Panc1 (cell line): ENCODE results near the gene C6orf163. TPM values are rescaled to one million over a fixed set of nuclear protein-coding genes. Genes with fewer than 3 reads are reported as not detected.

Experiments used
- ATAC-seq: fragments of 200-7000 bp; cut with Tn5 transposase; 2 replicates; pipeline ENCODE4 v1.9.1; 2020; ENCODE audit warnings: mild to moderate bottlenecking, moderate library complexity
- BruUV-seq: library from RNA; stranded (reverse); fragments of 400-500 nt; replicated peaks from 2 replicates; lab custom pipeline; 2021; lab: Mats Ljungman, UMichigan
- CTCF ChIA-PET: fragments of 300-600 bp; sonication (Branson Sonifier 250); formaldehyde crosslinking; loops from one replicate; lab custom pipeline; 2022; ENCODE audit warnings: antibody characterized with exemption; lab: Charles Lee
- POLR2A ChIA-PET: fragments of 300-600 bp; sonication (Branson Sonifier 250); formaldehyde crosslinking; loops from one replicate; lab custom pipeline; 2022; ENCODE audit warnings: antibody characterized with exemption; lab: Charles Lee
- DNase-seq: peaks from one replicate; pipeline ENCODE4 v3.0.0-alpha.2; 2010; ENCODE audit warnings: low read depth, low spot score
- H3K27ac ChIP-seq: 2 replicates; pipeline ENCODE4 v1.5.1; 2011; ENCODE audit warnings: mild to moderate bottlenecking, low read length, inconsistent platforms
- H3K27me3 ChIP-seq: fragments of 200-500 bp; sonication (Bioruptor generic); 2 replicates; pipeline ENCODE4 v1.6.0; 2014; ENCODE audit warnings: low read length, inconsistent platforms; ENCODE audit not compliant: control insufficient read depth, insufficient read depth
- H3K36me3 ChIP-seq: fragments of 200-500 bp; sonication (Bioruptor generic); 2 replicates; pipeline ENCODE4 v1.5.1; 2014; ENCODE audit warnings: inconsistent platforms, mild to moderate bottlenecking, low read length, moderate library complexity; ENCODE audit not compliant: control insufficient read depth, insufficient read depth
- H3K4me1 ChIP-seq: 2 replicates; pipeline ENCODE4 v1.5.1; 2011; ENCODE audit warnings: inconsistent platforms, mild to moderate bottlenecking, low read length, moderate library complexity; ENCODE audit not compliant: control insufficient read depth, insufficient read depth
- H3K4me3 ChIP-seq, 2 experiments: 2 replicates each; pipeline ENCODE4 v1.5.1; 2011 to 2012; ENCODE audit warnings: low read depth in 2 of 2, low read length in 2 of 2, mild to moderate bottlenecking in 2 of 2, inconsistent platforms in 1 of 2, moderate library complexity in 1 of 2
- H3K9me3 ChIP-seq: fragments of 200-500 bp; sonication (Bioruptor generic); 2 replicates; pipeline ENCODE4 v1.5.1; 2014; ENCODE audit warnings: low read depth, mild to moderate bottlenecking, inconsistent platforms, low read length, moderate library complexity; ENCODE audit not compliant: control insufficient read depth, insufficient read depth
- CTCF ChIP-seq: fragments of 450-650 bp; IDR thresholded peaks from 2 replicates; pipeline ENCODE4 v1.5.1; 2017; ENCODE audit warnings: mild to moderate bottlenecking
- POLR2AphosphoS5 ChIP-seq: IDR thresholded peaks from 2 replicates; pipeline ENCODE4 v1.6.1; 2012; ENCODE audit warnings: mild to moderate bottlenecking, low read depth, low read length, moderate library complexity
- SIN3A ChIP-seq: IDR thresholded peaks from 2 replicates; pipeline ENCODE4 v1.6.1; 2012; ENCODE audit warnings: low read depth, mild to moderate bottlenecking, low read length, moderate library complexity, borderline replicate concordance; ENCODE audit not compliant: insufficient read depth
- TCF7L2 ChIP-seq: IDR thresholded peaks from 2 replicates; pipeline ENCODE4 v1.6.1; 2011; ENCODE audit warnings: mild to moderate bottlenecking, low read depth, low read length, inconsistent platforms
- in situ Hi-C: cut with HindIII; loops from 2 replicates; pipeline ENCODE4 v1.10.0; 2016; ENCODE audit warnings: low sequenced_read_pairs, low pct_unique_long_range_greater_than_20kb
- intact Hi-C: fragments of 100-400 bp; cut with micrococcal nuclease; formaldehyde crosslinking; loops from one replicate; pipeline ENCODE4 v1.10.0; 2022; ENCODE audit not compliant: unreplicated experiment
- total RNA-seq: library from RNA; stranded (reverse); gene quantifications from one replicate; pipeline ENCODE4 v1.2.1, GENCODE V29; 2021; ENCODE audit not compliant: unreplicated experiment
- TF ChIP-seq, protein P1 (sequence below), 2 experiments: IDR thresholded peaks; 2 replicates each; pipeline ENCODE4 v1.6.1; 2011 to 2012; ENCODE audit warnings: low read depth in 2 of 2, control low read depth in 1 of 2, low read length in 1 of 2, mild to moderate bottlenecking in 1 of 2, moderate library complexity in 1 of 2; ENCODE audit not compliant: insufficient read depth in 1 of 2

The C6orf163 gene
- total RNA-seq, 1 experiment from 2014 or later = 1.3 TPM

DNA sequence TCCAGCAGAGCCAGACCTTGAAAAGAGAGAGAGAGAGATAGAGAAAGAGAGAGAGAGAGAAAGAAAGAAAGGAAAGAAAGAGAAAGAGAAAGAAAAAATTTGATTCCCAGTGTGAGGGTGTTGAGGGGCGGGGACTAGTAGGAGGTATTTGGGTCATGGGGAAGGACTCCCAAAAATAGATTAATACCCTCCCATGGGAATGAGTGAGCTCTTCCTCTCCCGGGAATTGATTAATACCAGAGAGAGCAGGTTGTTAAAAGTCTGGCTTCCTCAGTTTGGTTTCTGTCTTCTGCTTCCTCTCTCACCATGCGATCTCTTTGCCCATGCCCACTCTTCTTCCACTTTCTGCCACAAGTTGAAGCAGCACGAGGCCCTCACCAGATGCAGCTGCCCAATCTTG is 34.3 kb downstream of the C6orf163 start:
- Histone ChIP-seq H3K9me3 (no peaks in the 10 kb centered on the region), H3K27ac (no peak overlapping the region), H3K4me3 (no peak overlapping the region), H3K36me3 (no peaks in the 10 kb centered on the region), H3K27me3 (no peaks in the 10 kb centered on the region), H3K4me1 (no peaks in the 10 kb centered on the region)
- ATAC-seq = no peak
- POLR2A ChIA-PET = no interaction called here
- TF ChIP-seq, protein P1, sequence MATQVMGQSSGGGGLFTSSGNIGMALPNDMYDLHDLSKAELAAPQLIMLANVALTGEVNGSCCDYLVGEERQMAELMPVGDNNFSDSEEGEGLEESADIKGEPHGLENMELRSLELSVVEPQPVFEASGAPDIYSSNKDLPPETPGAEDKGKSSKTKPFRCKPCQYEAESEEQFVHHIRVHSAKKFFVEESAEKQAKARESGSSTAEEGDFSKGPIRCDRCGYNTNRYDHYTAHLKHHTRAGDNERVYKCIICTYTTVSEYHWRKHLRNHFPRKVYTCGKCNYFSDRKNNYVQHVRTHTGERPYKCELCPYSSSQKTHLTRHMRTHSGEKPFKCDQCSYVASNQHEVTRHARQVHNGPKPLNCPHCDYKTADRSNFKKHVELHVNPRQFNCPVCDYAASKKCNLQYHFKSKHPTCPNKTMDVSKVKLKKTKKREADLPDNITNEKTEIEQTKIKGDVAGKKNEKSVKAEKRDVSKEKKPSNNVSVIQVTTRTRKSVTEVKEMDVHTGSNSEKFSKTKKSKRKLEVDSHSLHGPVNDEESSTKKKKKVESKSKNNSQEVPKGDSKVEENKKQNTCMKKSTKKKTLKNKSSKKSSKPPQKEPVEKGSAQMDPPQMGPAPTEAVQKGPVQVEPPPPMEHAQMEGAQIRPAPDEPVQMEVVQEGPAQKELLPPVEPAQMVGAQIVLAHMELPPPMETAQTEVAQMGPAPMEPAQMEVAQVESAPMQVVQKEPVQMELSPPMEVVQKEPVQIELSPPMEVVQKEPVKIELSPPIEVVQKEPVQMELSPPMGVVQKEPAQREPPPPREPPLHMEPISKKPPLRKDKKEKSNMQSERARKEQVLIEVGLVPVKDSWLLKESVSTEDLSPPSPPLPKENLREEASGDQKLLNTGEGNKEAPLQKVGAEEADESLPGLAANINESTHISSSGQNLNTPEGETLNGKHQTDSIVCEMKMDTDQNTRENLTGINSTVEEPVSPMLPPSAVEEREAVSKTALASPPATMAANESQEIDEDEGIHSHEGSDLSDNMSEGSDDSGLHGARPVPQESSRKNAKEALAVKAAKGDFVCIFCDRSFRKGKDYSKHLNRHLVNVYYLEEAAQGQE (IDR thresholded peaks at IDR 0.05; ENCODE audit: insufficient read depth in 1 of 2, low read depth in 2 of 2, low read length in 1 of 2) = no peak
- TF ChIP-seq SIN3A (no peak), CTCF (no peak), POLR2AphosphoS5 (no peak), TCF7L2 (no peak)
- intact Hi-C loops (no loop called here), in situ Hi-C loops (no loop called here)
- DNase-seq = no peak
- BruUV-seq = no TSS peak
- CTCF ChIA-PET = no interaction called here

DNA sequence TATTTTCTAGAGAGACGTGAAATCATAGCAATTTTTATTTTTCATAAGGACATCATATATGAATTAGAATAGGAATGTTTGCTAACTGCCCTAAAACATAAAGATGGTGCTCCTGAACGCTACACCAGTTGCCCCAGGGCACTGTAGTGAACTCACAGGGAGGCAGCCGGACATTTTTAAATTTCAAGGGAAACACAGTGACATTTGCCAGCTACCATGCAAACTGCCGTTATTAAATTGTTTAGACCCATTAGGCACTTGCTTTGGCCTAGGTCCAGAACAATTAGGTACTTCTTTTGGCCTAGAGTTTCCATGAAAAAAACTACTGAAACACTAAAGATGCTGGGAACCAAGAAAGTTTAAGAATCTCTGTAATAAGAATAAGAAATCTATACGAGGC is 38.2 kb downstream of the C6orf163 start:
- BruUV-seq = no TSS peak
- no peak for ATAC-seq
- POLR2A ChIA-PET = interaction anchor here (0.7 kb wide), 1 partner anchor 23 kb away, joined by 4 read pairs; no protein-coding TSS in a partner anchor
- in situ Hi-C loops (no loop called here), intact Hi-C loops (no loop called here)
- Histone ChIP-seq H3K4me3 (no peak overlapping the region), H3K36me3 (no peaks in the 10 kb centered on the region; the same call in 1 of the 2 replicates), H3K4me1 (no peaks in the 10 kb centered on the region), H3K9me3 (no peaks in the 10 kb centered on the region), H3K27me3 (no peaks in the 10 kb centered on the region), H3K27ac (no peak overlapping the region)
- CTCF ChIA-PET = interaction anchor here (0.6 kb wide), 1 partner anchor 121 kb away, joined by 4 read pairs; no protein-coding TSS in a partner anchor
- TF ChIP-seq POLR2AphosphoS5 (no peak), CTCF (no peak), TCF7L2 (no peak), SIN3A (no peak)
- TF ChIP-seq, protein P1 (IDR thresholded peaks at IDR 0.05; ENCODE audit: insufficient read depth in 1 of 2, low read depth in 2 of 2, low read length in 1 of 2) = no peak
- no peak for DNase-seq
